ENCODE results near the gene STAT5B. TPM values are rescaled to one million over a fixed set of nuclear protein-coding genes. Genes with fewer than 3 reads are reported as not detected.
A peak's percentile ranks its signal among the peaks of the same experiment; 100 is the strongest.

Gene STAT5B
- total RNA-seq, 1 experiment from 2014 or later: 7.1 TPM

DNA sequence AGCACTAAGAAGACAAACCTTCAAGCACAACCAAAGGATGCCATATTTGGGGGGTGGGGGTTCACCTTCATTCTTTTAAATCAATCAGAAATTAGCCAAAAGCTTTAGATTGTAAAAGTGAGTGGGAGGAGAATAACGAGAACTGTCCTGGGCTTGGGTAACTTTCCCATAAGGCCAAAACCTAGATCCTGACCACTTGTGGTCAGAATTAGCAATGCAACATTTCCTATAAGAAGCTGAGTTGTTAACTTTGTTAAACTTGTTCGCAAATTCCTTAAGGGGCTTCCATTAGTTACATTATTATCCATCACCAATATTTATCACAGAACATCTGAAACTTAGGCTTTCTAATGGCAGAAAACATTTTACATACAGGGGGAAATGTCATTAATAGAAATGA, 25.1 kb downstream of the STAT5B start:
- no TSS peak for BruUV-seq (replicated peaks)
- Histone ChIP-seq H3K27ac (ENCODE audit: low read depth, low read length) (no peak overlapping the region), H2AFZ (ENCODE audit: low read depth, low read length, poor library complexity, severe bottlenecking) (no peak overlapping the region), H3K79me2 (ENCODE audit: insufficient read depth, low read length) (no peaks in the 10 kb centered on the region), H3K4me1 (ENCODE audit: control insufficient read depth in 1 of 2, insufficient read depth in 2 of 2, low read length in 2 of 2) (peaks cover 19 to 40% of the 10 kb centered on the region in 2 experiments), H3K9me2 (ENCODE audit: insufficient read depth) (no peaks in the 10 kb centered on the region), H3K9me3 (ENCODE audit: control insufficient read depth in 1 of 2, insufficient read depth in 1 of 2, low read depth in 1 of 2, low read length in 2 of 2) (no peaks in the 10 kb centered on the region), H3K9ac (ENCODE audit: low read length) (no peak overlapping the region), H3K27me3 (ENCODE audit: insufficient read depth, low read length) (no peaks in the 10 kb centered on the region), H3K4me2 (ENCODE audit: low read length) (no peak overlapping the region), H3K36me3 (ENCODE audit: control insufficient read depth in 1 of 2, insufficient read depth in 2 of 2, low read length in 2 of 2) (no peaks in the 10 kb centered on the region), H4K20me1 (ENCODE audit: insufficient read depth) (no peaks in the 10 kb centered on the region), H3K4me3 (replicated peaks in 1 of 2; ENCODE audit: low read depth in 1 of 2, low read length in 2 of 2) (no peak overlapping the region)
- intact Hi-C loops (cut with micrococcal nuclease): no loop called here
- ChIA-PET CTCF (interaction anchor here (1.8 kb wide), 1 partner anchor 29 kb away, joined by 6 read pairs; no protein-coding TSS in a partner anchor), RAD21 (ENCODE audit: low non-redundant PET in 1 of 2, low total read pairs in 2 of 2, uncharacterized antibody in 2 of 2, unreplicated experiment in 2 of 2) (no interaction called here), POLR2A (no interaction called here)
- peak; percentile 67; the same call in 1 of the 2 replicates for ATAC-seq
- no peak for DNase-seq (ENCODE audit: low read depth, low spot score)
- TF ChIP-seq, protein P1, sequence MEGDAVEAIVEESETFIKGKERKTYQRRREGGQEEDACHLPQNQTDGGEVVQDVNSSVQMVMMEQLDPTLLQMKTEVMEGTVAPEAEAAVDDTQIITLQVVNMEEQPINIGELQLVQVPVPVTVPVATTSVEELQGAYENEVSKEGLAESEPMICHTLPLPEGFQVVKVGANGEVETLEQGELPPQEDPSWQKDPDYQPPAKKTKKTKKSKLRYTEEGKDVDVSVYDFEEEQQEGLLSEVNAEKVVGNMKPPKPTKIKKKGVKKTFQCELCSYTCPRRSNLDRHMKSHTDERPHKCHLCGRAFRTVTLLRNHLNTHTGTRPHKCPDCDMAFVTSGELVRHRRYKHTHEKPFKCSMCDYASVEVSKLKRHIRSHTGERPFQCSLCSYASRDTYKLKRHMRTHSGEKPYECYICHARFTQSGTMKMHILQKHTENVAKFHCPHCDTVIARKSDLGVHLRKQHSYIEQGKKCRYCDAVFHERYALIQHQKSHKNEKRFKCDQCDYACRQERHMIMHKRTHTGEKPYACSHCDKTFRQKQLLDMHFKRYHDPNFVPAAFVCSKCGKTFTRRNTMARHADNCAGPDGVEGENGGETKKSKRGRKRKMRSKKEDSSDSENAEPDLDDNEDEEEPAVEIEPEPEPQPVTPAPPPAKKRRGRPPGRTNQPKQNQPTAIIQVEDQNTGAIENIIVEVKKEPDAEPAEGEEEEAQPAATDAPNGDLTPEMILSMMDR (IDR thresholded peaks at IDR 0.05 in 2 of 3, conservative IDR thresholded peaks at IDR 0.05 in 1 of 3; ENCODE audit: borderline replicate concordance in 1 of 3, insufficient read depth in 1 of 3, low read depth in 2 of 3, low read length in 2 of 3): peak in 2 of 3 experiments; percentile 41 to 48; a peak in 4 of 6 replicates
- TF ChIP-seq FOSL1 (IDR thresholded peaks at IDR 0.05; ENCODE audit: low read depth) (no peak), EGR1 (IDR thresholded peaks at IDR 0.05; ENCODE audit: low read depth) (peak; percentile 27; the same call in 1 of the 2 replicates), RAD21 (IDR thresholded peaks at IDR 0.05; ENCODE audit: low read depth) (peak; percentile 25; the same call in 1 of the 2 replicates), CEBPB (IDR thresholded peaks at IDR 0.05; ENCODE audit: low read depth) (no peak), SIN3A (IDR thresholded peaks at IDR 0.05; ENCODE audit: low read depth) (no peak), ATF3 (IDR thresholded peaks at IDR 0.05) (no peak), POLR2A (IDR thresholded peaks at IDR 0.05; ENCODE audit: borderline replicate concordance, extremely low read depth, insufficient read depth, insufficient read length) (no peak)

Measured in HCT116 (cell line).